Stimulated activated CD4-positive, alpha-beta T cell treated with anti-CD3 and anti-CD28 coated beads, Interleukin-4, amount 100 ng/mL, for 24 hours (primary cell): ENCODE measurements around the gene INPP5A.

Source experiments
- DNase-seq: peaks from one replicate; pipeline ENCODE4 v3.0.0-alpha.2; 2020

INPP5A gene

DNA sequence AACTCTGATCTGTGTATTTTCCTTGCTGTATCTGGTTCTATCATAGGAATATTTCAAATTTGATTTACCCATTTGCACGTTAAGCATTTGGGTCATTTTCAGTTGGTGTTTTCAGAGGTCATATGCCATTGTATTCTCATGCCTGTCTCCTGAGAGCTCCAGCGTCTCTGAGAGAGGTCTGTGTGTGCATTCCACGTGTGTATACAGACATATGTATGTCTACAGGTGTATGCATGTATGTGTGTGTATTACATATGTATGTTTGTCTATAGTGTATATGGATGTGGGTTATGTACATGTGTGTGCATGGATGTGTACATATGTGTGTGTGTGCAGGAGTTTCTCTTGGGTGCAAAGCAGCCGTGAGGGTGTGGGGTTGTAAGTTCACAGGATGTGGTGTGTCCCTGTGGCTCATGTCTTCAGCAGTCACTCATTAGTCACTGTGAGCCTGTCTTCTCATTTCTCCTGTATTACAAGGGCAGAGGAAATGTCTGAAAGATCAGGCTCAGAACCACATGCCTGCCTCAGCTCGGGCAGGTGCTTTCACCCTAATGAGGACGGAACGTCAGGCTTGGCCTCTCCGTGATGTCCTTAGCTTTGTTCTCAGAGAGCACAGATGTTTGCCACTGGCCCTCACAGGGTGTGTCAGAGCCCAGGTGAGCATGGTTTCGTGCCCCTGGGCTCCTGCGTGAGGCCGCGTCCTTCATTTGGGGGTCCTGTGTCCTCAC, 146.7 kb downstream of the INPP5A start:
- DNase-seq = peak; percentile 43

DNA sequence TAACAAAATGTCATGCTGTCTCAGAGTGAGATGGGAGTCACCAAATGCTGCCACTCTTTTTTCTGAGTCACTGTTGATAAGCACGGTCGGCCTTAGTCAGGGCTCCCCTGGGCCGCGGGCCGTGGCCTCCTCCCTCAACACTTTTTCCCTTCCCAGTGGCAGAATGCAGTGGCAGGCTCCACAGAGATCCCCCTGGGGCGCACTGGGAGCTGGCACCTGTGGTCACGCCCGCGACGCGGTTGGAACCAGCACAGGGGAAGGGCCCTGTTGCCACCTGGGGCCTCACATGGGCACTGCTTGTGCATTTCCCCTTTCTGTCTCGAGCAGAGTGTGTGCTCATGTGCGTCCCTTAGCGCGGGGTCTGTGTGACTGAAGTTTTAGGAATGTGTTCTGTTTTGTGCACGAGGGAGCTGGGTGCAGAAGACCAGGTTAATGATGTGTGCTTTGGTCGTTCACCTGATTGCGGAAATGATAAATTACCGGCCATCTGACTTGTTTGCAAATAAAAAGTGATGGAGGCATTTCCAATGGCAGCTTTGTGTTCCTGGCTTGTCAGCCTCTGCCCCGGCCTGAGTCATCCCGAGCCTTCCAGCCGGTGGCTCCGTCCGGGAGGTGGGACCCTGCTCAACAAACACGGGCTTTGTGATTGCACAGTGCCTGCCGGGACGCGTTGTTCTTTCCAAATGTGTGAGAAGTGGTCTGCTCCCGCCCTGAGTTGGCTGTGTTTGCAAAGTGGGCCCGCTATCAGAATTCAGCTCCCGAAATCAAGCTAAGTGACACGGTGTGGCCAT, 147.7 kb downstream of the INPP5A start:
- DNase-seq = no peak

DNA sequence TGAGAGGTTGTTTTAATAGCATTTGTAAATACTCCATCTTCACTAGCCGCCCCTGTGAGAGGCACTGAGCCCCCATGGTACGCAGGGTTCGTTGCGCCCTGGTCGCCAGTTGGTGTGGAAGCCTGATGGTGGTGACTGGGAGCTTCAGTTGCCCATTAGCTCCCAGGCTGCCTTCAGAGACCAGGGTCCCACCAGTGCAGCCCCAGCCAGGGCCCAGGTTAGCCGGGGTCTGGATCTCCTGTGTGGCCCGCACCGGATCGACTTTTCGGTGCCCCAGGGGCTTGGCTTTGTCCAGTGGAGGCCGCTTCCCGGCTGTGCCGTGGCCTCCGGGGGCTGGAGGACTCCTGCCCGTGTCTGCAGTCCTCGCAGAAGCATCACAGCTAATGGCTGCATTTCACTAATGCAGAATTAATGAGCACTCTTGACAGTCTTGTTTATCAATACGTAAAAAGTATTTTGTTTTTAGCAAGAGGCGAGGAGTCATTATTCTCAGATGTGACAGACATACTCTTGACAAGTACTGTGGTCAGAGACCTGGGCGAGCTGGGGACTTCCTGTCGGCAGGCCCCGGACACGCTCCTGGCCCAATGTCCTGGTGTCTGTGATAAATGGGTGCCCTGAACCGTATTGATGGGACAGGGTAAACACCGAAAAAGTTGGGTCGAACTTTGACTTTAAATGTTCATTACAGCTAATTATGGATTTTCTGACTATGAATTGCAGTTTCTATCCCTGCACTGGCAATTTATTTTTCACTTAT, 148.5 kb downstream of the INPP5A start:
- no peak for DNase-seq

DNA sequence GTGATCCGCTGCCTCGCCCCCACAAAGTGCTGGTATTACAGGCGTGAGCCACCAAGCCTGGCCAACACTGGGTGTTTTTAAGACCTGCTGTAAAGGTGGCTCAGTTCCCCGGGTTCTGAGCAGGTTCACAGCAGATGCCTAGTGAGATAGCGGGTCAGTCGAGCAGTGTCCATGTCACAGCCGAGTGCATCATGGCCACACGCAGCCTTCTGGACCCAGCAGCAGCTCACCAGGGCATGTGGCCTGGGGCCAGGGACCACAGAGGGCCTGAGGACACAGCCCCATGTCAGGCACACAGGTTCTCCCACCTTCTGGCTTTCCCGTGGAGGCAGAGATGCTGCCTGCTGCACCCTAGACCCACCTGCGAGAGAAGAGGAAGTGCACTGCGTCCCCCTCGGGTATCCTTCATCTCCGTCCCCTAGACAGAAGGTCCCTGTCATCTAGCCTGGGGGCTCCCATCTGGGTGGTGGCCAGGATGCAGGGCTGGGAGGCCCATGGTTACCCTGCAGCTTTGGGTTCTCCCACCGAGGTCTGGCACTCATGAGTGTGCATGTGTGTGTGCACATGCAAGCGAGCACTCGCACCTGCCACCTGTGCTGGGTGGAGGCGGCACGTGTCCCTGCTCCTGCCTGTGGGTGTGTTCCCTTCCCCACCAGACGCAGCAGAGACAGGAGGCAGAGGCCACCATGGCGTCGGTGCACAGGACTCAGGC, 149.8 kb downstream of the INPP5A start:
- DNase-seq = no peak

DNA sequence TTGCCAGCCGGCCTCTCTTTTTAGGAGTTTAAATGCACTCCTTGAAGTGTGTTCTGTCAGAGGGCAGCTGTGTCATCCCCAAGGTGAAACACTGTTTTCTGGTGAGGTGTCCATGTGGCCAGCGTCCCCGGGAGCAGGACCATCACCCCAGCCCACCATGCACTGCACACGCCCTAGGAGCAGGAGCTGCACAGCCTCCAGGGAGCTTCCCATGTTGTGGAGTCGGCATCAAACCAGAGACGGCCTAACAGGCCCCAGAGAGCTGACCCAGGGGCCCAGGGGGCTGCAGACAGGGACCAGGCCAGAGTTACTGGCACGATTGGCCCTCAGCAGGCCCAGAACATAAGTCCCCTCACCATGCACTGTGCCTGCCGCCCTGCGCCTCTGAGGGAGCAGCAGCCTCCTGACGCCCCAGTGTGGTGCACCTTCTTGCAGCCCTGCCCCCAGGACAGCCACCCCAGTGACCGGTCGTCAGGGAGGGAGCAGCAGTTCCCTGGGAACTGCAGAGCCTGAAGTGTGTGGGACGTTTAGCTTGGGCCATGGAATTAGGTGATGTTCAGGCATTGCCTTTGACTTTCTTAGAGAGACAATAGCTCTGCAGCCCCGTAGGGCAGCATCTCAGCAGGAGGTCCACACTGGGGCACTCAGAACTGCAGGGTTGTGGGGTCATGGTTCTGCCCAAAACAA, 150.4 kb downstream of the INPP5A start:
- no peak for DNase-seq

DNA sequence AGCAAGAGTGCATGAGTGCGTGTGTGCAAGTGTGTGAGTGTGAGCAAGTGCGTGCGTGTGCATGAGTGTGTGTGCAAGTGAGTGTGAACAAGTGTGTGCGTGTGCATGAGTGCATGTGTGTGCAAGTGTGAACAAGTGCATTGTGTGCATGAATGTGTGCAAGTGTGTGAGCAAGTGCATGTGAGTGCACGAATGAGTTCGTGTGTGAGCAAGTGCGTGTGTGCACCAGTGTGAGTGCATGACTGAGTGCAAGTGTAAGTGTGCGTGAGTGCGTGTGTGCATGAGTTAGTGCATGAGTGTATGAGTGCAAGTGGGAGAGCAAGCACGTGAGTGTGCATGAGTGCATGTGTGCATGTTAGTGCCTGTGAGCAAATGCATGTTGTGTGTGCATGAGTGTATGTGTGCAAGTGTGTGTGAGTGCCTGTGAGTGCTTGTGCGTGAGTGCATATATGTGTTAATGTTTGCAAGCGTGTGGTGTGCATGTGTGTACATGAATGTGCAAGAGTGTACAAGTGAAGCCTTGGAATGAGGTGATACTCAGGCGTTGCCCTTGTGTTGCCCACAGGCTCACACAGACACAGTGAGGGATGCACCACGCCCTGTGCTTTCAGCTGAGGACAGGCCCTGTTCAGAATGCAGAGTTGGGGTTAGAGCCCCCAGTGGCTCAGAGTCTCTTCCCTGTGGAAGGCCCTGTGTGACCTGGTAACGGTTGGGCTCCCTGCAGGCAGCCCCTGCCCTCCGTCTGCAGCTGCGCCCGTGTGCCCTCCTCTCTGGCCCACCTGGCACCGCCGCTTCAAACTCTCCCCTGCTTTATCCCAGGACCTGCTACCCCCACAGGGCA, 151.2 kb downstream of the INPP5A start:
- DNase-seq = no peak

DNA sequence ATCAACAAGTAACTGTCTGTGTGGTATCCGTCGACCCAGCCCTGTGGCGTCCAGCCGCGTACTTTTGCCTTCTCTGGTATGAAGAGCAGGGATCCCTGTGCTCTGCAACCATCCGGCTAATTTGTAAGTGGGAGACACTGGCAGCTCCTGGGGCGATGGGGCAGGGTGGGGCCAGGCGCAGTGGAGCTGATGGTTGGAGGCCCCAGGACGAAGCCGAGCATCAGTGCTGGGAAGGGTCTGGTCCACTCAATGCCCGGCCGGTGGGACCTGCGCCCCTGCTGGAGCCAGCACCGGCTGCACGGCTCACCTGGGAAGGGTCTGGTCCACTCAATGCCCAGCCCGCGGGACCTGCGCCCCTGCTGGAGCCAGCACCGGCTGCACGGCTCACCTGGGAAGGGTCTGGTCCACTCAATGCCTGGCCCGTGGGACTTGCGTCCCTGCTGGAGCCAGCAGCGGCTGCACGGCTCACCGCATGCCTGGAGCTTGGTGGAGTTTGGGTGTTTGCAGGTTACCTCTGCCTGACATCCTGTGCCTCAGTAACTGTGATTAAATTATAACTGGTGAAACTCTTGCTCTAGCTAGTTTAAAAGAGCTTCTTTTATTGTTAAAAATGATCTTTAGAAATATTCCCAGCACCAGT, 152.3 kb downstream of the INPP5A start:
- DNase-seq = no peak

DNA sequence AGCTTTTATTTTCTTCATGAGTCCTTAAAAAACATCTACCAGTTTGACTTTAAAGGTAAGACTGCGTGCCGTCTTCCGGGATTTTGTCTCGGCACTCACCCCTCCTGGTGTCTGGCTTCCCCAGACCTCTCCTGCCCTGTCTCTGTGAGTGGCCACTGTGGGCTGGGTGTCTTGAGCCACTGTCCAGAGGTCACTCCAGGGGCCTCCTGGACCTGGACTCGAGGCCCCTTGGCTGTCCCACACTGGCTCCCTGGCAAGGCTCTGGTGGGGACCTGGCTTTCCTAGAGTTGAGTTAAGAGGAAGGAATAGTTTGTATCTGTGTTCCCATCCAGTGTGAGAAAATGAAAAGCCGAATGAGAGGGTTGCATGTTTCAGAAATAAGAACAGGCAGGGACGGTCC, 152.8 kb downstream of the INPP5A start:
- DNase-seq = no peak

DNA sequence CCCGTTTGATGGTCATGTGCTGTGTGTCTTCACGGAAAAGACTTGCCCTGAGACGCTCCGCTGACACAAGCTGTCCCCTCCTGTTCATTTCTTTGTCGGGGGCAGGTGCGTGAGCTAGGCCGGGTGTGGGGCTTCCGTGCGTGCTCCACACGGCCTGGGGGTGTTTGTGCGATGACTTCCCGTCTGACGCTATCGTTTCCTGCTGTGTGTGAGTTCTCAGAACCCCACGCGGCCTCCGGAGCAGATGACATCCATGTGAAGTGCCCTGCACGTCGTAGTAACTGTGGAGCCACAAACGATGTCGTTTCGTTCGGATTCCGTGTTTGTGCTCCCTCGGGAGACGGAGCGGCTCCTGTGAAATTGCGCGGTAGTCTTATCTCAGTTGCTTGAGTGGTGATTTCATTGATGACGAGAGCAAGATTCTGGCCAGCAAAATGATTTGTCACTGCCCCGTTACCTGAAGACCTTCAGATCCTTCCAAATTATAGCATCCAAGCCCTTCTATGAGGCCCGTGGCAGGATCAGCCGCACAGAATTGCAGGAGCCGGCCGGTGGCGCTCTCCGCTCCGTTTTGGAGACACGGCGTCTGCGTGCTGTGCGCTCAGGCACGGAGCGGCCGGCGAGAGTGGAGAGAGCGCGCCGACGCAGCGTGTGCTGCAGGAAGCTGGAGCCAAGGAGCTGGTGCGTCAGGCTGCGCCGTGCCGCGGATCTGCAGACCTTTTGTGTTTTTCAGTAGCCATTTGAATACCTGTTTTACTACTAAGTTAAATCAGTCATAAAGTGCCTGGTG, 153.4 kb downstream of the INPP5A start:
- DNase-seq = no peak

DNA sequence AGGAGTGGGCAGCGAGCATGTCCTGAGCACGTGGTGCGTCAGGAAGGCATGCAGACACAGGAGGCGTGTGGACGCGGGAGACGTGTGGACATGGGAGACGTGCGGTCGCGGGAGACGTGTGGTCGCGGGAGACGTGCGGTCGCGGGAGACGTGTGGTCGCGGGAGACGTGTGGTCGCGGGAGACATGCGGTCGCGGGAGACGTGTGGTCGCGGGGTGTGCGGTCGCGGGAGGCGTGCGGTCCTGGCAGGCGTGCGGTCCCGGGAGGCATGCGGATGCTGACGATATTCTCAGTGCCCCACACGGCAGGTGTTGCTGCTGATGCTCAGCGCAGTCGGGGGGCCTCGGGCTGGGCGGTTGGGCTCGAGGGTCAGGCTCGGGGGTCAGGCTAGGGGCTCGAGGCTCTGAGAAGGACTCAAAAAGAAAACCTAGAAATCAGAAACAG, 154.1 kb downstream of the INPP5A start:
- no peak for DNase-seq

DNA sequence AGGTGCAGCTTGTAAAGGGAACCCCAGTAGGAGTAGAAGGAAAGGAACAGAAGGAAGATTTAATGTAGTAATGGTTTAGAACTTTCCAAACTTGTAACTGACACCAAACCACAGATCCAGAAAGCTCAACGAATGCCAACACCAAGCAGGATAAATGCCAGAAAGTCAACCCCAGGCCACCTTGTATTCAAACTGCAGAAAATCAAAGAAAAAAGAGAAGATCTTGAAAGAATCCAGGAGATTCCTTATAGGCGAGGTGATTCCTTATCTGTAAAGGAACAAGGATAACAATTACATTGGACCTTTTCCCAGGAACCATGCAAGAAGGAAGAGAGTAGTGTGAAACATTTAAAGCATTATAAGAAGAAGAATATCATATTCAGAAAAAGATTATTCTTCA, 154.7 kb downstream of the INPP5A start:
- no peak for DNase-seq

DNA sequence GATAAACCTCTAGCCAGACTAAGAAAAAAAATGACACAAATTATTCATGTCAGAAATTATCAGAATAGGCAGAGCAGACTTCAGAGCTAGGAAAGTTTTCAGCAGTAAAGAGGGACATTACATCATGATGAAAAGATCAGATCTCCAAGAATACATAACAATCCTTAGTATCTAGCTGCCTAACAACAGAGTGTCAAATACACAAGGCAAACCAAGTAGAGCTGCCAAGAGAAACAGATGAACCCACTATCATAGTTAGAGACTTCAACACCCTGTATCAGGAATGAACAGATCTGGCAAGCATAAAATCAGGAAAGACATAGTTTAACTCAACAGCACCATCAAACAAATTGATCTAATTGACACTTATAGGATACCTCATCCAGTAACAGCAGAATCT, 156.1 kb downstream of the INPP5A start:
- DNase-seq = no peak

DNA sequence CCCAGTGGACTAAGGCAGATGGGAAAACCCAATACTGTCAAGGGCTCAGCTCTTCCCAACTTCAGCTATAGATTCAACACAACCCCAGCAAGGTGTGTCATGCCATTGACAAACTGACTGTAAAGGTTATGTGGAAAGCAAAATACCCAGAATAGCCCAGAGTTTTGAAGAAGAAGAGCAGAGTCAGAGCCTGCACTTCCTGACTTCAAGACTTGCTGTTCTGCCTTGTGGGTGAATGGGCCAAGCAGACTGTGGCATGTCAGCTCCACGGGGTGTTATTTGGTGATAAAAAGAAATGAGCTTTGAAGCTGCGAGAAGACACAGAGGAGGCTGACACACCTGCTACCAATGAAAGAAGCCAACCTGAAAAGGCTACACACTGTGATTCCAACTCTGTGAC, 158.6 kb downstream of the INPP5A start:
- DNase-seq = no peak

DNA sequence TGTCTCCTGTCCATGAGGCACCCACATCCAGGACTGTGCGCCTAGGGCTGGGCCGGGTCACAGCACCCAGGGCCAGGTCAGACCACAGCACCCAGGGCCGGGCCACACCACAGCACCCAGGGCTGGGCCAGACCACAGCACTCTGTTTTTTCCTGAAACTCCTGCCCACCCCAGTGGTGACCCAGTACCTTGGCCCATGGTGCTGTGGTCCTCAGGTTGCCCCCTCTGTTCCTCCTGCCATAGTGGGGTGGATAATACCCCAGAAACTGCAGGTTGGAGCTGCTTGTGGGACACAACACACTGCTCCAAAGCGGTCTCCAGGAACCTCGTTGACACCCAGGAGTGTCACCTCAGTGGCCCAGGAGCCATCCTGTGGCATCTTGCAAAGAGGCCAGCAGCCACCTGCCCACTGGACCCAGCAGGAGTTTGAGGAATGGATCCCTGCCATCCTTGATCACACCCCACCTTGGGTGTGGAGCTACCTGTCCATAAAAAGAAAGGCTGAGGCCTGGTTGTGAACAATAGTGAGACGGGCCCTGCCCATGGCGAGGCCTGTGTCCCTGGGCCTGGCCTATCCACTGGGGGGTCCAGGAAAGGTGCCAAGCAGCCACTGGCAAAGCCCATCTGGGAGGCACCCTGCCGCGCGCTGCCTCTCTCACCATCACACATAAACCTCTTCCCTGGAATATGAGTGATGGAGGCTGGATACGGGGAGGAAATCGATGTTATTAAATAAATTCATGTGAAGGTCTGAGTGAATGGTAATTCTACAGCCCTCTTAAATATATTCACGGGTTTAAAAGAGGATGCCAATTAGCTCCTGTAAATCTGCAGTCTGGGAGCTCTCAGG, 159.4 kb downstream of the INPP5A start:
- DNase-seq = no peak

DNA sequence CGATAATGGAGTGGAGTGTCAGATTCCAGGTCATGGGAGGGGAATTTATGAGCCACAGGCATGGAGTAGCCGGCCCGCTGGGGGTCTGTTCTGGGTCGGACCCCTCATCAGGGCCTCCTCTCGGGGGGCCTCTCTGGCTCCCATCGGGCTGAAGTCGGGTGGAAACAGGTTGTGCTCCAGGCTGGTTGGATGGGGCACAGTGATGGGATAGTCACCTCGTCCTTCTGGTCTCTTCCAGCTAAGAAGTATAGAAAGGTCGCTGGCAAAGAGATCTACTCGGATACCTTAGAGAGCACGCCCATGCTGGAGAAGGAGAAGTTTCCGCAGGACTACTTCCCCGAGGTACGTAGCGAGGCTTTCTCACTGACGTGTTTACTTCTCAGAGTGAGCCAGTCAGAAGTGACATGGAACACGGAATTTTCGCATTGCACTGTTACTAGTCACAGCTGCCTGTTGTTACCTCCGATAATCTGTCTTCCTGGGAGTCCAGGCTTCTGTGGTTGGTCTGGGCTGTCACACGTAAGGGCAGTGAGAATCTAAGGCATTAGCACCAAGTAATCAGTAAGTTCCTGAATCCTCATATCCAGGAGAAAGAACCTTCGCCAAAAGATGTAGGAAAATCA, 160.1 kb downstream of the INPP5A start:
- no peak for DNase-seq

DNA sequence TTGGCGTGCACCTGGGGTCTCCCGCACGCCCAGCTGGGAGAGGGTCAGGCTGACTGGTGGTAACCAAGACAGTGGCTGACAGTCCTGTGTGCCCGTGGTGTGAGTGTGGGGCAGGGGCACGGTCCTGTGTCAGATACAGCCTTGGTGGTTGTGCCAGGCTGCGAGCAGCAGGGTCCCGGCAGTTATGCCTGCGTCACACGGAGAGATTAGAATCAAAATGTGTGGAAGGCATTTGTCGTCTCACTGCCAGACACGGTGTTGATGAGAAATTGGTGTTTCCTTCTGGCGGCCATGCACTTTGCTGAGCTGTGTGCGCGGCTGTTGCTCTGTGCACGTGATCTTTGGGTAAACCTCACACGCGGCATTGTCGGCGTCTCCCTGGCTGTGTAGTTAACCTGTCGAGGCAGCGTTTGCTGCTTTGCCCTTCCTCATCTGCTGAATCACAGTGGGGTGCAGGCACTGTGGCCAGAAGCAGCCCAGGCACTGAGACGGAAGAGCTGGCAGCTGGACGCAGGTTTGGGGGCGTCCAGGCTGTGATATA, 160.7 kb downstream of the INPP5A start:
- DNase-seq = no peak

DNA sequence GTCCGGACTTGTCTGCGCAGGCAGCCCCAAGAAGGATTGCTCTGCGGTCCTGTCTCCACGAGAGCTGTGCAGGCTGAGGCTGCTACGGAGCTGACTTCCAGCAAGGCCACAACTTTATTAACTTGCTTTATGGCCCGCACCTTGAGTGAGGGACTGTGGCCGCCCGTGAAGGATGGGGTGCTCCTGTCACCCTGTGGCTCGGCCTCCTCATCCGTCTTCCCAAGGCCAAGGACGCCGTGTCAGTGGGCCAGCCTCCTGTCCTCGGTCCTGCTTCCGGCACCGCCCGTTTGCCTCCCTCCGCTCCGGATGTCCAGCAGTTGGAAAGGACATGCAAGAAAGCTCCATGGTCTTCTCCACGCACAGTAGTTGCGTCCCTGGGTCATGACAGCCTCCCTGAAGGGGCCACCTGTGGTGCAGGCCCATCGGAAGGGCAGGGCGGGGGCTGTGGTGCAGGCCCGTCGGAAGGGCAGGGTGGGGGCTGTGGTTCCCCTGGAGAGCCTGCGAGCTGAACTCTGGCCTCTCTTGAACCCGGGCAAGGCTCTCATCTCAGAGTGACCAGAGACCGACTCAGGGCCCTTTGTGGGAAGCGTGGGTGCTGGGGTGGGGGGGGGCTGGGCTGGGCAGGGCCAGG, 161.3 kb downstream of the INPP5A start:
- DNase-seq = no peak
